KMS-11 (cell line): ENCODE measurements around the gene PCNX3.
A peak's percentile ranks its signal among the peaks of the same experiment; 100 is the strongest.

Experiments
- H2AFZ ChIP-seq: fragments of 200-600 bp; sonication (generic); 2 replicates; pipeline ENCODE4 v1.6.1; 2016; ENCODE audit warnings: antibody characterized with exemption, mixed run types, low read depth
- H3K27ac ChIP-seq: fragments of 200-600 bp; sonication (generic); 2 replicates; pipeline ENCODE4 v1.6.1; 2016; ENCODE audit warnings: mild to moderate bottlenecking, mixed run types
- H3K27me3 ChIP-seq: fragments of 200-600 bp; sonication (generic); 2 replicates; pipeline ENCODE4 v1.6.1; 2017; ENCODE audit warnings: mild to moderate bottlenecking, low read depth, mixed run types, moderate library complexity; ENCODE audit not compliant: insufficient read depth
- H3K36me3 ChIP-seq: fragments of 200-600 bp; sonication (generic); 2 replicates; pipeline ENCODE4 v1.6.1; 2017; ENCODE audit warnings: mild to moderate bottlenecking, mixed run types; ENCODE audit not compliant: insufficient read depth
- H3K4me1 ChIP-seq: fragments of 200-600 bp; sonication (generic); 2 replicates; pipeline ENCODE4 v1.6.1; 2016; ENCODE audit warnings: mild to moderate bottlenecking, low read depth, mixed run types; ENCODE audit not compliant: poor library complexity, severe bottlenecking
- H3K4me2 ChIP-seq: fragments of 200-600 bp; sonication (generic); 2 replicates; pipeline ENCODE4 v1.7.0; 2016; ENCODE audit warnings: mild to moderate bottlenecking, mixed run types
- H3K4me3 ChIP-seq: fragments of 200-600 bp; sonication (generic); IDR thresholded peaks from 2 replicates; pipeline ENCODE4 v1.6.1; 2017; ENCODE audit warnings: low read depth, low read length, mixed read lengths; ENCODE audit not compliant: insufficient read depth
- H3K79me2 ChIP-seq: fragments of 200-600 bp; sonication (generic); 2 replicates; pipeline ENCODE4 v1.6.1; 2016; ENCODE audit warnings: low read depth, mixed run types; ENCODE audit not compliant: insufficient read depth
- H3K9ac ChIP-seq: fragments of 200-600 bp; sonication (generic); 2 replicates; pipeline ENCODE4 v1.6.1; 2016; ENCODE audit warnings: mild to moderate bottlenecking, mixed run types
- H4K20me1 ChIP-seq: fragments of 200-600 bp; sonication (generic); 2 replicates; pipeline ENCODE4 v1.6.1; 2016; ENCODE audit warnings: mild to moderate bottlenecking, mixed run types; ENCODE audit not compliant: insufficient read depth
- CTCF ChIP-seq: fragments of 200-600 bp; sonication (generic); conservative IDR thresholded peaks from 2 replicates; pipeline ENCODE4 v1.6.1; 2017; ENCODE audit warnings: low read depth, mild to moderate bottlenecking, antibody characterized with exemption, low read length, moderate library complexity, mixed read lengths

PCNX3 gene

GRCh38 chr11:65615229-65615949 lies at the start of gene PCNX3:
Gene PCNX3, plus strand, starts transcription at chr11:65615776. Its CDS starts 536 bp downstream, at chr11:65616312.
- H3K27ac ChIP-seq: peak within 1 kb of the TSS; percentile 71
- TF ChIP-seq CTCF: no peak
- H3K4me1 ChIP-seq: peaks cover 39% of the 10 kb centered on the region
- H2AFZ ChIP-seq: peak within 1 kb of the TSS; percentile 12; the same call in 1 of the 2 replicates
- H3K36me3 ChIP-seq: no peaks in the 10 kb centered on the region
- peak within 1 kb of the TSS; percentile 70 for H3K9ac ChIP-seq
- peak within 1 kb of the TSS; percentile 49 for H3K4me3 ChIP-seq
- no peaks in the 10 kb centered on the region for H3K27me3 ChIP-seq
- peak within 1 kb of the TSS; percentile 97 for H3K4me2 ChIP-seq
- H3K79me2 ChIP-seq: peaks cover 42% of the 10 kb centered on the region
- H4K20me1 ChIP-seq: no peaks in the 10 kb centered on the region

GRCh38 chr11:65569164-65569972 lies 46.2 kb upstream of the PCNX3 start:
- Histone ChIP-seq H3K4me1 (peaks cover 42% of the 10 kb centered on the region), H3K79me2 (peaks cover 50% of the 10 kb centered on the region)

GRCh38 chr11:65569973-65570918 lies 45.3 kb upstream of the PCNX3 start, which contains the start of gene ZNRD2:
Gene ZNRD2, plus strand, starts transcription at chr11:65570477. Its CDS starts 15 bp downstream, at chr11:65570492.
- Histone ChIP-seq H3K4me1 (peaks cover 48% of the 10 kb centered on the region), H3K9ac (peak within 1 kb of the TSS; percentile 72), H3K27me3 (no peaks in the 10 kb centered on the region), H3K79me2 (peaks cover 50% of the 10 kb centered on the region), H3K27ac (peak within 1 kb of the TSS; percentile 84), H3K36me3 (no peaks in the 10 kb centered on the region), H3K4me2 (peak within 1 kb of the TSS; percentile 88), H2AFZ (peak within 1 kb of the TSS; percentile 89), H3K4me3 (no peak within 1 kb of the TSS), H4K20me1 (no peaks in the 10 kb centered on the region)
- peak; percentile 44; the same call in 1 of the 2 replicates for TF ChIP-seq CTCF

More at GRCh38 chr11:65569164-65569972, 46.2 kb upstream of the PCNX3 start:
- Histone ChIP-seq H3K27me3 (no peaks in the 10 kb centered on the region), H3K27ac (peak overlapping the region; percentile 84), H3K9ac (peak overlapping the region; percentile 72), H3K36me3 (no peaks in the 10 kb centered on the region), H2AFZ (peak overlapping the region; percentile 89), H4K20me1 (no peaks in the 10 kb centered on the region), H3K4me3 (no peak overlapping the region), H3K4me2 (peak overlapping the region; percentile 88)
- no peak for TF ChIP-seq CTCF

- Histone ChIP-seq H3K27ac (peak overlapping the region; percentile 27; the same call in 1 of the 2 replicates), H3K4me2 (peak overlapping the region; percentile 84), H3K79me2 (peaks cover 54% of the 10 kb centered on the region), H3K36me3 (no peaks in the 10 kb centered on the region), H3K4me3 (no peak overlapping the region), H2AFZ (no peak overlapping the region), H3K9ac (no peak overlapping the region; the same call in 1 of the 2 replicates), H3K27me3 (no peaks in the 10 kb centered on the region), H3K4me1 (peaks cover 44% of the 10 kb centered on the region), H4K20me1 (no peaks in the 10 kb centered on the region)
- TF ChIP-seq CTCF: no peak
These were observed 44.2 kb upstream of the PCNX3 start for GRCh38 chr11:65571420-65571819.
